Endometrial microvascular endothelial cells (primary cell): Measurements from ENCODE around the gene WDR6. TPM values are rescaled to one million over a fixed set of nuclear protein-coding genes. Genes with fewer than 3 reads are reported as not detected.
"Not testable (repeated sequence)": the region's sequence is repeated elsewhere in the genome, so short reads cannot be mapped to it uniquely, and the experiment has no call there.

ENCODE experiments used
- in situ Hi-C: cut with HindIII; loops from 2 replicates; pipeline ENCODE4 v1.10.0; 2017; ENCODE audit warnings: low sequenced_read_pairs, low pct_unique_long_range_greater_than_20kb; ENCODE audit errors: inconsistent ontology term
- total RNA-seq: library from RNA; depleted of rRNA; stranded (reverse); fragments of >200 nt; gene quantifications from one replicate; pipeline ENCODE4 v1.2.3, GENCODE V29; 2015; ENCODE audit errors: inconsistent ontology term

Gene WDR6
- total RNA-seq, 1 donor from 2014 or later: 103 TPM

DNA sequence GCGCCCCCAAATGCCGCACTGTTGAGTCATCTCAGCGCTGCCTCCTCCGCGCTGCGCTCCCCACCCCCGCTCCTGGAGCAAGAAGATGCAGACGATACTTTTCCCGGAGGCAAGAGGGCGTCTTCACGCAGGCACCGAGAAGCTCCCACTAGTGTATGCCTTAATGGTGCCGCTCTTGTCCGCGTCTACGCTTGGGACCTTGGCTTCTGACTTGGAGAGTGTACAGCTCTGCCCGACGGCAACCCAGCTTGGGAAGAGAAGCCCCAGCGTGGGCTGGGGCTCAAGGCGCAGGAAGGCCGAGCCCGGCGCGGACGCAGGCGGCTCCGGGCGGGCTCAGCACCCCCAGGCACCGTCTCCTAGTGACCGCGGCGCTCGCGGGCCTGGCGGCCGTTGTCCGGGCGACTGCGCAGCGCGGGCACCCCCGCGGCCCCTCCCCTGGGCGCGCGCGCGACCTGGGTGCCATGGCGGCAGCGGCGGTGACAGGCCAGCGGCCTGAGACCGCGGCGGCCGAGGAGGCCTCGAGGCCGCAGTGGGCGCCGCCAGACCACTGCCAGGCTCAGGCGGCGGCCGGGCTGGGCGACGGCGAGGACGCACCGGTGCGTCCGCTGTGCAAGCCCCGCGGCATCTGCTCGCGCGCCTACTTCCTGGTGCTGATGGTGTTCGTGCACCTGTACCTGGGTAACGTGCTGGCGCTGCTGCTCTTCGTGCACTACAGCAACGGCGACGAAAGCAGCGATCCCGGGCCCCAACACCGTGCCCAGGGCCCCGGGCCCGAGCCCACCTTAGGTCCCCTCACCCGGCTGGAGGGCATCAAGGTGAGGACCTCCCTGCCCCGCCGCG, 17.2 kb upstream of the WDR6 start, which contains the start of gene P4HTM:
Gene P4HTM (plus strand): TSS at position 446 of the 840 bp plus-strand sequence. CDS start 16 bp downstream, at position 462.
- in situ Hi-C loops: no loop called here

DNA sequence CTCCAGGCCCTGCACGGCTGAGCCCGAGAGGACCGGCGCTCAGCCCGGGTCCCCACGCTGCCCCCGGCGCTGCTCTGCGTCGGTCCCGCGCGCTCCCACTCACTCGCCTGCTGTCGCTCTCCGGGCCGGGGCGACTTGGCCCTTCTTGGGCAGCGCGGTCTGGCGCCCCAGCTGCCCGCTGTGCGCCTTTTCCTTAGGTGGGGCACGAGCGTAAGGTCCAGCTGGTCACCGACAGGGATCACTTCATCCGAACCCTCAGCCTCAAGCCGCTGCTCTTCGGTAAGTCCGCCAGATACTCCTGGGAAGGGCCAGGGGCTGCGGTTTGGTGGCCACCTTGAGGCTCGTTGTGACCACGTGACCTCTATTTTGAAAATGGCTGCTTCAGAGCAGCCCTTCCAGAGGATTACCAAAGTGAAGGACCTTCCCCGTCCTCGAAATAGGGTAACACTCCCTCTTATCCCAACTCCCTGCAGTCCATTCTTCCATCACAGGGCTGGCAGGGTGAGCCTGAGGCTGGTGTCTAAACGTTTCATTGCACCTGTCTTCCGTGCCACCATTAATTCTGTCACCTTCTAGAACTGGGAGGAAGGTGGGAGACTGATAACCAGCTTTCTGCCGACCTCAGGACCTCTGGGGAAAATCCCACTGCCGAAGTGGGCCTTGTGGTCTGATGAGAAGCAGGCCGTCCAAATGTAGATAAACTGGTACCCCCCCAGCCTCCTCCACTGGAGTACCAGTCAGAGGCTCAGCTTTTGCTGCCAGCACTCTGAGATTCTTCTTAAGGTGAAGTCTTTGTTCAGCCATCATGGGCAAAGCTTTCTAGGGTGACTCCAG, 16.3 kb upstream of the WDR6 start:
- in situ Hi-C loops: no loop called here

DNA sequence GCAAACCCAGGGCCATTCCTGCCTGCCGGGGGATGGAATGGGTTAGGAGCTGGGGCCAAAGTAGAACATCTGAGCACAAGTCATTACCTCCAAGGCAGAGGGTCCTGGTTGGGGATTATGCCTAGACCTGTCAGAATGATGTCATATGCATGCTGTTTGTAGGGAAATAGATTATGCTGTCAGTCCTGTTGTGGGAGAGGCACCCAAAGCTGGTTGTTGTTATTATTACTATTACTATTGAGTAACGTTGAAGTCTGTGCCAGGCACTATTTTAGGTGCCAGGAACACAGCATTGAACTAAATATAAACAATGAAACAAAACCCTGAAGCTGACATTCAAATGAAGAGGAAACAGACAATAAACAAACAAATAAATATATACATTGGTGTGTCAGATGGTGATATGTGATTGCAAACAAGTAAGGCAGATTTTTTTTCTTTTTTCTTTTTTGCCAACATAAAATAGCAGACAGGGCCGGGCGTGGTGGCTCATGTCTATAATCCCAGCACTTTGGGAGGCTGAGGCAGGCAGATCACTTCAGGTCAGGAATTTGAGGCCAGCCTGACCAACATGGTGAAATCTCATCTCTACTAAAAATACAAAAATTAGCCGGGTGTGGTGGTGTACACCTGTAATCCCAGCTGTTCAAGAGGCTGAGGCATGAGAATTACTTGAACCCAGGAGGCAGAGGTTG, 15.2 kb upstream of the WDR6 start:
- in situ Hi-C loops: no loop called here

DNA sequence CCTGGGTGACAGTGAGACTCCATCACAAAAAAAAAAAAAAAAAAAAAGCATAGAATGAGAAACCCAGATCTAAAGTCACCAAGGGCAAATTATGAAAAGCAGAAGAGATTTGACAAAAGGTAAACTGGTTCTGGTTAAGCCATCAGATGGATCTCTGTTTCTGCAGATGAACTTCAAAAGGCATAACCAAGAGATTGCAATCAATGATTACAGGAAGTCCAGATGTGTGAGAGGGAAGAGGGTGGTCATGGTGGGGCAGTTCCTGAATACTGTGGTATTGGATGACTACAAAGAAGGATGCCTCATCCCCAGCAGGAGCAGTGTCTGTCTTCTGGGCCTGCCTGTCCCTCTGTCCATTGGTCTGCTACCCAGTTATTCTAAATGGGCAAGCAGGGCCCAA, 13.4 kb upstream of the WDR6 start:
- in situ Hi-C loops: no loop called here

DNA sequence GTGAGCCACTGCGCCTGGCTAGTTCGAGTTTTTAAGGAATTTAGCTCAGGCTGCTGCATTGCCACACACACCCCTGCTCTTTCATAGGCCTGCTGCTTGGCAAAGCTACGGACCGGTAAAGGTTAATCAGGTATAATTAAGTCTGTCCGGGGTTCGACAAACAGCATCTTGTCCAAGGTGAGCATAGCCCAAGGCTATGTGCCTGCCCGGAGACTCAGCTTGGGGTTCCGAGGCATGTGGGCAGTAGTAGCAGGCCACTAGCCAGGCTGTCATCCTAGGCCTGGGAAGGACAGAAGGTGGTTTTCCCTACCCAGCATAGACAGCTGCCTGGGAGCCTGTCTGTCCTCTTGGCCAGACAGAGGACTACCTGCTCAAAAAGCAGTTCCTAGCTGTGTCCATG, 10.6 kb upstream of the WDR6 start:
- in situ Hi-C loops: no loop called here

DNA sequence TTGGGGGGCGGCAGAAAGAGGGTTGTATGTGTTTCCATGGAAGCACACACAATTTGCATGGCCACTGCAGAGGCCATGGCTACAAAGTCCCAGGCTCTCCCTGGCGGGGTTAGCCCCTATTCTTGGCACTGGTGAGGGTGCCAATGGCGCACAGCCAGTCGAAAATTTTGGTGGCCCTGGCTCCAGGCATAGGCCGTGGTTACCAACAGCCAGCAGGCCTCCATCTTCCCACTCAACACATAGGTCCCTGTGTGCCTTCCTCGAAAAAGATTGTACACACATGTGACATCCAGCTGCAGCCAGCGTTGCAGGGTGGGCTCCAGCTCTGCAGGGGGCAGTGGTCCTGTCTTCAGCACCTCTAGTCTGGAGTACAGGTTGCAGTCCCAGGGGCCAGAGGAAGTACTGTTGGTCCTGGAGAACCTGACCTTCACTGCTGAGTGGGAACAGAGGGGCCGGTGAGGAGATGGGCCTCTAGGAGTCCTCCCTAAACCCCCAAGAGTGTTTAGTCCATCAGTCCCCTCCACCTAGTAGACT, 10.0 kb upstream of the WDR6 start:
- in situ Hi-C loops: no loop called here

DNA sequence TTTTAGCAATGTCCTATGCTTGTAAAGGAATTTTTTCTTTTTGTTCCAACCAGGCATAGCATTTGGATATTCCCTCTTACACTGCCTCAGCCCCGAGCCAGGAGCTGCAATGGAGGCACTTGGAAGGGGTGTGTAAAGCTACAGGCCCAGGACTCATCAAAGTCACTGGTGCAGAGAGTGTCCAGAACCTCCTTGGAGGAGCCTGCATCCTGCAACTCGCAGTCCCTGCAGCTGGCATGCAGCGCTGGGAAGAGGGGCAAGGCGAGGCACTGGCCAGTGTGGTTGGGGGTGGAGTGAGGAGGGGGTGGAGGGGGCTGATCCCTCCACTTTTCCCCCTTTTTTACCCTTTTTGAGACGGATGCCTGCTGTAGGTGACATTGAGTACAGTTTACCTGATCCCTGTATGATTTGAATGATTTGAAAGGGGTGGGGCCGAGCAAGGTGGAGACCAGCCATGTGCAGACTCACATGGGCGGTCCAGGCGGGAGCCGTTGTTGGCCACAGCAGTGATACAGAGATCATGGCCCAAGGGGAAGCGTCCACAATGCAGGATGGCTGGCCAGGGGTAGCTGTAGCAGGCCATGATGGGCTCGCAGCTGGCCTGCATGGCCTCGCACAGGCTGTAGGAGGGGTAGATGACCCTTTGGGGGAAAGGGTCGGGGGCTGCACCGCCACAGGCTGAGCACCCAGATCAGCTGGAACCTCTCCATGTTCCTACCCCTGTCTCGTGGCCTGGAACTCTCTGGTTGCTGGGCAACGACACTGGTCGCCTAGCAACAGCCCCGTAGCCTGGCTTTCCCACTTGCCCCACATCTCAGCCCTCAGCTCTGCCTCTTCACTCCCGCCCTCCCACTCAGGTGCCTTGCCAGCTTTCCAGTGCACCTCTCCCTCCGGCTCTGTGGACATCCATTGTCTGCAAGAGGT, 9.2 kb upstream of the WDR6 start:
- in situ Hi-C loops: no loop called here

DNA sequence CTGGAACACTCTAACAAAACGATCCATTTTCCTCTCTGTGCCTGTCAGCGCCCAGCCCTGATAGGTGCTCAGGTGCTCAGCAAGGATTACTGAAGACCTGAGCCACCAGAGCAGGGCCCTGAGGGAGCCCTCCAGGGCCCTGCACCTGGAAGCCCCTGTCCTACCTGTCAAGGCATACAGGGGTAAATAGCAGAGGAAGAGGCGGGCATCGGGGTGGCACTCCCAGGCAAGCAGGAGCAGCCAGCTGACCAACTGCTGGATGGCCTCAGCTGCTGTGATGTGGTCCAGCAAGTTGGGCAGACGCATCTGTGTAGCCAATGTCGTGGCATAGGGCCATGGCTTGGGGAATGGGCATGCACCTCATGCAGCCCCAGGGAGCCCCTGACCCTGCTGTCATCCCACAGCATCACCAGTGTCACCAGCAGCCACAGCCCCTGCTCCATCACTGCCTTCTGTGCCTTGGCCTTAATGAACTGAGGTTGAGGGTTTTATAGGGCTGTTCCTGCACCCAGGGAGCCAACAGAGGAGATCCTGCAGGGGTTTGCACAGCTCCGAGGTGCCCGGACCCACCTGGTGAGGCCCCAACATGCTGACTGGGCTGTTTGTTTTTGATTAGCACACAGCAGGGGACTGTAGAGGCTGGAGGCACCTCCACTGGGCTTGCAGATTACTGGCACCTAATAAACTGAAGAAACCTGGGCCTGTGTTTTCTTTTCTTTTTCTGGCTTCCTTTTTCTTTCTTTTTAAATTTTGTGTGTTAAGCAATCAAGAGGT, 7.9 kb upstream of the WDR6 start:
- in situ Hi-C loops: no loop called here

DNA sequence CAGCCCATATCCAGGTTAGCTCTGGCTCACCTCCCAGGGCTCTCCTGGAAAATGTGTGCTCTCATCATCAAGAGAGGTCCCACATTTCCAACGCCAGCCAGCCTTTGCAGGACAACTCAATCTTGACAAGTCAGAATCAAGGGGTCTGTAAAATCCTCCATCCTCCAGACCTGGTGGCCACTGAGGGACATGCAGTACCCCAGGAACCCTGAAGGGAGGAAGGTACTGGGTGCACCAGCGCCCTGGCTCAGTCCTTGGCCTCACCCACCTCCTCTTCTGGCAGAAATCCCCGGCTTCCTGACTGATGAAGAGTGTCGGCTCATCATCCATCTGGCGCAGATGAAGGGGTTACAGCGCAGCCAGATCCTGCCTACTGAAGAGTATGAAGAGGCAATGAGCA, 6.0 kb upstream of the WDR6 start:
- in situ Hi-C loops: no loop called here

DNA sequence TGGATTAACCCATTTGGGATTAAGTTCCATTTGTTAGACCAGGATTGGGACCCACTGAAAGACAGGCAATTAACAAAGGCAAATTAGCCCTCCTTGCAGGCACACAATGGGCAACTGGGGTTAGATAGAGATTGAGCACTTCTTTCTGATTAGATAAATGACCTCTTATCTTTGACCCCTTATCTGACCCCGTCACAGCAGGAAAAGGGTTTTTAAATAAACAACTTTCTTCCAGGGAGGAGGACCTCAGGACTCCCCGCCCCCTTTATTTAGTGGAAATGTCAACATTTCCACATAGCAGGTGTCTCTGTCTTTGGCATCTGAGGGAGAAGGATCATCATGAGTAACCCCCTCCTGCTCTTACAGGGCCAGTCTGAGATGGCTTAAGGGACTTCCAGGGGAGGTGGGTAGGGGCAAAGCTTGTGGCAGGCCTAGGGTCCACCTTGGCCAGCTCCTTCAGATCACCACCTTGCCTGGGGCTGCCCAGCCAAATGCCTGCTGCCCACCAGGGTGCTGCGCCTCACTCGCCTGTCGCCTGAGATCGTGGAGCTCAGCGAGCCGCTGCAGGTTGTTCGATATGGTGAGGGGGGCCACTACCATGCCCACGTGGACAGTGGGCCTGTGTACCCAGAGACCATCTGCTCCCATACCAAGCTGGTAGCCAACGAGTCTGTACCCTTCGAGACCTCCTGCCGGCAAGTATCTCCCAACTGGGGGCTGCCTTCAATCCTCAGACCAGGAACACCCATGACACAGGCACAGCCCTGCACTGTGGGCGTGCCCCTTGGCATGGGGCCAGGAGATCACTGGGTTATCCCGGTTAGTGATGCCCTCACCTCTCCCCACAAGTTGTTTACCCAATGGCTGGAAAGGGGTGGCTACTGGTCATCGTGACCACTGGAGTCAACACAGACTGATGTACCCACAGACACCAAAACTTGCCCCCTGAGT, 2.6 kb upstream of the WDR6 start:
- in situ Hi-C loops: no loop called here

DNA sequence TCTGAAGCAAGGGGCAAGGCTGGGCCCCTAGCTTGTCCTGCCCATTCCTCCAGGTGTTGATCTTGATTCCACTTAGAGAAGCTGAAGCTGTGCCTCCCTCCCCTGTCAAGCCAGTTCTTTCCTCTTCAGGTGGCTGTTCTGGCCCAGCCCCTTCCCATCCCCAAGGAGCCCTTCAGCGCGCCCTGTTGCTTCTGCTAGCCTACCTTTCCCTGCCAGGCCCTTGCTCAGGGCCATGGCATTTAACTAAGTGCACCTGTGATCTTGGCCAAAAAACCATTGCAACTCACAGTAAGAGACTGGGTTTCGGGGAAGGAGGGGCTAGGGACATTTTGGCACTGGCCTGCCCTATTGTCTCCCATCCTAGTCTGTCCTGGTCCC, 1.9 kb upstream of the WDR6 start:
- in situ Hi-C loops: no loop called here

DNA sequence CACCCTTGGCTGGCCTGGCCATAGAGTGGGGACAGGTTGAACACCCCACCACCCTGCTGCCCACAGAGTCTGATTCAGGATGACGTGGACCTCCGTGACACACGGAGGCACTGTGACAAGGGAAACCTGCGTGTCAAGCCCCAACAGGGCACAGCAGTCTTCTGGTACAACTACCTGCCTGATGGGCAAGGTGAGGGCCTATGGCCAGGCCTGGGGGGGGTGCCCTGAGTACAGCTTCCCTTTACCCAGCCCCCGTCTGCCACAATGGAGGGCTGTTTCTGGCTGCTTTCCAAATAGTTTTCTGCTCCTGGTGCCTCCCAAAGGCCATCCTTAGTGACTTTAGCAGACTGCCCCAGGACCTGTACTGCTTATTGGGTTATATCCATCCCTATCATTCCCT, 1.2 kb upstream of the WDR6 start:
- in situ Hi-C loops: no loop called here

DNA sequence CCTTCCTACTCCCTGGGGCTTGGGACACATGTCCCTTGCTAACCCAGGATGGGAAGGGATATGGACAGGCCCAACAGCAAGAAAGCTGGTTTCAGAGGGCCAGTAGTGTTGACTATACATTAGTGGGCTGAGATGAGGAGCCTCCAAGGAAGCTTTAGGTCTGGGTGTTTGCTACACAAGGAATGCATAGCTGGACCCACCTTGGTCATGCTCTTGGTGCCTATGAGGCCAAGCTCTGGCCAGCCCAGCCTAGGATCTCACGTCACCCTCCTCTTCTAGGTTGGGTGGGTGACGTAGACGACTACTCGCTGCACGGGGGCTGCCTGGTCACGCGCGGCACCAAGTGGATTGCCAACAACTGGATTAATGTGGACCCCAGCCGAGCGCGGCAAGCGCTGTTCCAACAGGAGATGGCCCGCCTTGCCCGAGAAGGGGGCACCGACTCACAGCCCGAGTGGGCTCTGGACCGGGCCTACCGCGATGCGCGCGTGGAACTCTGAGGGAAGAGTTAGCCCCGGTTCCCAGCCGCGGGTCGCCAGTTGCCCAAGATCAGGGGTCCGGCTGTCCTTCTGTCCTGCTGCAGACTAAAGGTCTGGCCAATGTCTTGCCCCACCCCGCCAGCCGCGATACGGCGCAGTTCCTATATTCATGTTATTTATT, 653 bp upstream of the WDR6 start:
- in situ Hi-C loops: no loop called here

DNA sequence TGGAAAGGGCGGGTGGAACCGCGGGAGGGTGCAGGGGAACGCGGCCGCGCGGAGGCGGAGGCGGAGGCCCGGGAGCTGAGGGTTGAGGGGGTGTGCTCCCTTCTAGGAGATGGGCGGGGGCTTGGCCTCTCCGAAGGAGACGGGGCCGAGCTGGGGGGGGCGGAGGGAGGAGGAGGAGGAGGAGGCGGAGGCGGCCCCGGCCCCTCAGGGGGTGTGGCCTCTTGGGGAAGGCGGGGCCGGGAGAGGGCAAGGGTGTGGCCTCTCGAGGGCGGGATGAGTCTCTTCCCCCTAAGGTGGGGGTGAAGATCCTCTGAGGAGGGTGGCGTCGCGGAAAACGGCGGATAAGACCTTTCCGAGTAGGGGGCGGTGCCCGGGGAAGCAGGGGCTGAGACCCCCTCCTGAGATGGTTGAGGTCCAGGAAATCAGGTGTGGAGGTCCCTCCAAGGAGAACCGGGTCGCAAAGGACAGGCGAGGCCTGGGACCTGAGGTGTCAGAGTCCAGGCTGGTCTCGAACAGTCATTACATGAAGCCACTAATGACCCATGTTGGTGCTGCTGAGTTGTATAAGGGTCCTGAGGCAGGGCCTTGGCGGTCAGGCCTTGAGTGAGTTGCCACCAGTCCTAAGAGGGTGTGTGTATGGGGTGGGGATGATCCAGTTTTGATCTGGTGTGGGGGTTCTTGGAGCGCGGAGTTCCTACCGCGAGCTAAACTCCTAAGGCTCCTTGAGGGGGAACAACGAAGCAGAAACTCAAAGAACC, 759 bp downstream of the WDR6 start:
- in situ Hi-C loops: no loop called here

DNA sequence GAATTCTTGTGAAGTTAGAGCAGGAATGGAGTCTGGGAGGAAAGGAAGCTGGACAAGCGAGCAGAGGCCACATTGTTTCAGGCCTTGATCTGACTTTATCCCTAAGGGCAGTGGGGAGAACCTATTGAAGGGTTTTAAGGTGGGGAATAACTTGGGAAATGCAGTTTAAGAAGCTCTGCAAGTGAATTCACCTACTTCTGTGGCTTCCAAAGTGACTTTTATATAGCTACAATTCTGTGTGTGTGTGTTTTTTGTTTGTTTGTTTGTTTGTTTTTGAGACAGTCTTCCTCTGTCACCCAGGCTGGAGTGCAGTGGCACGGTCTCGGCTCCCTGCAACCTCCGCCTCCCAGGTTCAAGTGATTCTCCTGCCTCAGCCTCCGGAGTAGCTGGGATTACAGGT, 1.4 kb downstream of the WDR6 start:
- in situ Hi-C loops: not testable (repeated sequence)
